ENCODE data around the gene ACTN3.

DNA sequence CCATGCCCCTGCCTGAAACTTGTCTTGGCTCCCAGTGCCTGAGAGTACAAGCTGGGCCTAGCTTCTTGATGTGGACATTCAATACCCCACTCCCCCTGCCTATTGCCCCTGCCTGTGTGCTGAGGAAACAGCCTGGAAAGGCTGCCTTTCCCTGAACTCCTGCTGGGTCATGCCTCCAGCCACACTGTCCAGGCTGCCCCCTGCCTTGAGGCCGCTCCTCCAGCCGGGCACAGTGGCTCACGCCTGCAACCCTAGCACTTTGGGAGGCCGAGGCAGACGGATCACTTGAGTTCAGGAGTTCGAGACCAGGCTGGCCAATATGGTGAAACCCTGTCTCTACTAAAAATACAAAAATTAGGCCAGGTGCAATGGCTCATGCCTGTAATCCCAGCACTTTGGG is 56.4 kb downstream of the ACTN3 start:
- TF ChIP-seq, protein P1, sequence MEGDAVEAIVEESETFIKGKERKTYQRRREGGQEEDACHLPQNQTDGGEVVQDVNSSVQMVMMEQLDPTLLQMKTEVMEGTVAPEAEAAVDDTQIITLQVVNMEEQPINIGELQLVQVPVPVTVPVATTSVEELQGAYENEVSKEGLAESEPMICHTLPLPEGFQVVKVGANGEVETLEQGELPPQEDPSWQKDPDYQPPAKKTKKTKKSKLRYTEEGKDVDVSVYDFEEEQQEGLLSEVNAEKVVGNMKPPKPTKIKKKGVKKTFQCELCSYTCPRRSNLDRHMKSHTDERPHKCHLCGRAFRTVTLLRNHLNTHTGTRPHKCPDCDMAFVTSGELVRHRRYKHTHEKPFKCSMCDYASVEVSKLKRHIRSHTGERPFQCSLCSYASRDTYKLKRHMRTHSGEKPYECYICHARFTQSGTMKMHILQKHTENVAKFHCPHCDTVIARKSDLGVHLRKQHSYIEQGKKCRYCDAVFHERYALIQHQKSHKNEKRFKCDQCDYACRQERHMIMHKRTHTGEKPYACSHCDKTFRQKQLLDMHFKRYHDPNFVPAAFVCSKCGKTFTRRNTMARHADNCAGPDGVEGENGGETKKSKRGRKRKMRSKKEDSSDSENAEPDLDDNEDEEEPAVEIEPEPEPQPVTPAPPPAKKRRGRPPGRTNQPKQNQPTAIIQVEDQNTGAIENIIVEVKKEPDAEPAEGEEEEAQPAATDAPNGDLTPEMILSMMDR (conservative IDR thresholded peaks at IDR 0.05; ENCODE audit: low read depth, low read length) = no peak
- no peak for TF ChIP-seq EZH2 (IDR thresholded peaks at IDR 0.05; ENCODE audit: borderline replicate concordance, low read depth, low read length, poor library complexity, severe bottlenecking)
